Astrocyte (in vitro differentiated cells and primary cell): ENCODE data around the gene ARHGAP30.

Experiments used
- CTCF ChIP-seq: IDR thresholded peaks from 2 replicates; pipeline ENCODE4 v1.5.1; 2011; ENCODE audit warnings: low read depth, mild to moderate bottlenecking, inconsistent platforms, low read length, moderate library complexity; ENCODE audit not compliant: insufficient read depth
- EZH2 ChIP-seq: IDR thresholded peaks from 2 replicates; pipeline ENCODE4 v1.6.1; 2012; ENCODE audit warnings: mild to moderate bottlenecking, low read length, inconsistent platforms; ENCODE audit not compliant: insufficient read depth

- TF ChIP-seq CTCF (no peak), EZH2 (no peak)
Observed at GRCh38 chr1:161045736-161046604, 23.7 kb downstream of the ARHGAP30 start, which contains the start of gene USF1.
